H1 (cell line): ENCODE data around the gene ZBTB44. TPM values are rescaled to one million over a fixed set of nuclear protein-coding genes. Genes with fewer than 3 reads are reported as not detected.

Source experiments
- CTCF ChIA-PET: fragments of 300-600 bp; sonication (Branson Sonifier 250); formaldehyde crosslinking; loops from one replicate; lab custom pipeline; 2021; ENCODE audit not compliant: partially characterized antibody; lab: Charles Lee
- POLR2A ChIA-PET: fragments of 300-600 bp; sonication (Branson Sonifier 250); formaldehyde crosslinking; loops from one replicate; lab custom pipeline; 2021; ENCODE audit warnings: inconsistent platforms; ENCODE audit not compliant: partially characterized antibody; lab: Charles Lee
- DNase-seq, 2 experiments: peaks; one replicate each; pipeline versions ENCODE4 v3.0.0 to v3.0.0-alpha.2; 2010 to 2022; ENCODE audit warnings: low spot score in 2 of 2, low read depth in 1 of 2, mixed read lengths in 1 of 2
- FAIRE-seq: peaks from 2 replicates; lab custom pipeline; 2011; peaks lifted over from hg19 to GRCh38; lab: Jason Lieb, UNC
- H2AFZ ChIP-seq: 2 replicates; pipeline ENCODE4 v1.8.1; 2012; ENCODE audit warnings: low read length, inconsistent platforms
- H2AK5ac ChIP-seq: 2 replicates; pipeline ENCODE4 v1.6.1; 2013; ENCODE audit warnings: low read depth, low read length
- H2BK120ac ChIP-seq: replicated peaks from 2 replicates; pipeline ENCODE3; 2013; ENCODE audit warnings: low read depth, low read length, inconsistent platforms
- H2BK12ac ChIP-seq: 2 replicates; pipeline ENCODE4 v1.6.1; 2013; ENCODE audit warnings: low read depth, low read length
- H2BK15ac ChIP-seq: 2 replicates; pipeline ENCODE4 v1.6.1; 2013; ENCODE audit warnings: low read length
- H2BK20ac ChIP-seq: 2 replicates; pipeline ENCODE4 v1.6.1; 2013; ENCODE audit warnings: low read length
- H2BK5ac ChIP-seq: 2 replicates; pipeline ENCODE4 v1.6.1; 2013; ENCODE audit warnings: low read depth, low read length
- H3K14ac ChIP-seq: 2 replicates; pipeline ENCODE4 v1.6.1; 2013; ENCODE audit warnings: inconsistent platforms; ENCODE audit not compliant: insufficient read length
- H3K18ac ChIP-seq: 2 replicates; pipeline ENCODE4 v1.6.1; 2013; ENCODE audit warnings: low read length; ENCODE audit errors: extremely low read depth
- H3K23ac ChIP-seq: 2 replicates; pipeline ENCODE4 v1.6.1; 2013; ENCODE audit warnings: inconsistent platforms; ENCODE audit not compliant: insufficient read length
- H3K23me2 ChIP-seq: 2 replicates; pipeline ENCODE4 v1.6.1; 2013; ENCODE audit warnings: low read depth, low read length
- H3K27ac ChIP-seq: 2 replicates; pipeline ENCODE4 v1.6.1; 2011; ENCODE audit warnings: low read depth, low read length, inconsistent platforms
- H3K27me3 ChIP-seq, 4 experiments: replicated peaks in 1 of 4; 1 replicate in 1 of 4; 2 replicates in 3 of 4; pipeline versions ENCODE4 v1.6.1 to v1.8.1; 2011 to 2013; ENCODE audit warnings: low read length in 3 of 4, mild to moderate bottlenecking in 3 of 4, inconsistent platforms in 2 of 4, mixed read lengths in 2 of 4, moderate library complexity in 1 of 4; ENCODE audit not compliant: control insufficient read depth in 3 of 4, insufficient read depth in 3 of 4; ENCODE audit errors: extremely low read depth in 1 of 4
- H3K36me3 ChIP-seq, 4 experiments: 2 replicates each; pipeline versions ENCODE4 v1.6.1 to v1.8.1; 2011 to 2013; ENCODE audit warnings: mild to moderate bottlenecking in 4 of 4, low read length in 3 of 4, moderate library complexity in 2 of 4, control low read depth in 1 of 4, inconsistent platforms in 1 of 4; ENCODE audit not compliant: insufficient read depth in 4 of 4, control insufficient read depth in 2 of 4
- H3K4ac ChIP-seq: replicated peaks from 2 replicates; pipeline ENCODE3; 2013; ENCODE audit warnings: low read length, low read depth, mixed read lengths, inconsistent platforms; ENCODE audit not compliant: insufficient read length
- H3K4me1 ChIP-seq, 4 experiments: replicated peaks in 1 of 4; 1 replicate in 1 of 4; 2 replicates in 3 of 4; pipeline versions ENCODE4 v1.6.1 to v1.8.1; 2011 to 2013; ENCODE audit warnings: low read length in 3 of 4, inconsistent platforms in 2 of 4, mixed read lengths in 1 of 4; ENCODE audit not compliant: insufficient read depth in 4 of 4, control insufficient read depth in 3 of 4
- H3K4me2 ChIP-seq, 2 experiments: 2 replicates each; pipeline versions ENCODE4 v1.6.1 to v1.8.1; 2011 to 2013; ENCODE audit warnings: low read depth in 2 of 2, low read length in 2 of 2, control low read depth in 1 of 2, inconsistent platforms in 1 of 2, mild to moderate bottlenecking in 1 of 2; ENCODE audit not compliant: insufficient read depth in 1 of 2
- H3K4me3 ChIP-seq, 4 experiments: fragments of 200-600, 300-600 bp in 1 of 4; sonication (generic), shearing (Covaris generic), sonication (Bioruptor Twin) in 1 of 4; 2 replicates each; pipeline versions ENCODE4 v1.5.1 to v1.8.1; 2011 to 2016; ENCODE audit warnings: low read length in 4 of 4, low read depth in 3 of 4, control low read depth in 2 of 4, inconsistent platforms in 2 of 4, mild to moderate bottlenecking in 2 of 4, mixed read lengths in 1 of 4, moderate library complexity in 1 of 4; ENCODE audit not compliant: insufficient read depth in 2 of 4; ENCODE audit errors: extremely low read depth in 1 of 4
- H3K56ac ChIP-seq: replicated peaks from 2 replicates; pipeline ENCODE3; 2013; ENCODE audit warnings: low read depth, mild to moderate bottlenecking, mixed read lengths, low read length, inconsistent platforms; ENCODE audit not compliant: insufficient read length
- H3K79me1 ChIP-seq: 2 replicates; pipeline ENCODE4 v1.6.1; 2013; ENCODE audit warnings: low read depth, low read length, control low read depth
- H3K79me2 ChIP-seq, 2 experiments: 2 replicates each; pipeline versions ENCODE4 v1.6.1 to v1.8.1; 2012 to 2013; ENCODE audit warnings: low read length in 2 of 2, mild to moderate bottlenecking in 2 of 2, inconsistent platforms in 1 of 2; ENCODE audit not compliant: insufficient read depth in 2 of 2, control insufficient read depth in 1 of 2
- H3K9ac ChIP-seq, 4 experiments: replicated peaks in 1 of 4; 1 replicate in 1 of 4; 2 replicates in 3 of 4; pipeline versions ENCODE4 v1.6.1 to v1.8.1; 2011 to 2013; ENCODE audit warnings: low read depth in 3 of 4, low read length in 3 of 4, control low read depth in 2 of 4, mild to moderate bottlenecking in 2 of 4, moderate library complexity in 2 of 4, inconsistent platforms in 1 of 4; ENCODE audit errors: extremely low read depth in 1 of 4
- H3K9me3 ChIP-seq, 2 experiments: 2 replicates each; pipeline versions ENCODE4 v1.6.1 to v1.8.1; 2012 to 2013; ENCODE audit warnings: mild to moderate bottlenecking in 2 of 2, moderate library complexity in 2 of 2, control low read depth in 1 of 2, inconsistent platforms in 1 of 2, low read depth in 1 of 2, low read length in 1 of 2, mixed read lengths in 1 of 2; ENCODE audit not compliant: insufficient read depth in 2 of 2
- H4K20me1 ChIP-seq, 2 experiments: replicated peaks in 1 of 2; 2 replicates each; pipeline versions ENCODE3 to v1.8.1; 2011 to 2013; ENCODE audit warnings: inconsistent platforms in 2 of 2, low read length in 2 of 2, mild to moderate bottlenecking in 1 of 2; ENCODE audit not compliant: insufficient read depth in 2 of 2, control insufficient read depth in 1 of 2
- H4K5ac ChIP-seq: 2 replicates; pipeline ENCODE4 v1.6.1; 2013; ENCODE audit warnings: low read length, low read depth, mixed read lengths, inconsistent platforms; ENCODE audit not compliant: insufficient read length
- H4K8ac ChIP-seq: 2 replicates; pipeline ENCODE4 v1.8.0; 2013; ENCODE audit warnings: mild to moderate bottlenecking, moderate library complexity, low read length, inconsistent platforms; ENCODE audit not compliant: insufficient read depth; ENCODE audit errors: extremely low read depth
- H4K91ac ChIP-seq: replicated peaks from 2 replicates; pipeline ENCODE3; 2013; ENCODE audit warnings: low read length, mixed read lengths, inconsistent platforms; ENCODE audit not compliant: insufficient read length
- CTBP2 ChIP-seq: IDR thresholded peaks from 2 replicates; pipeline ENCODE4 v1.7.0; 2011; ENCODE audit warnings: borderline replicate concordance, mild to moderate bottlenecking, moderate library complexity, mixed read lengths, low read length; ENCODE audit not compliant: insufficient read depth, insufficient read length
- EP300 ChIP-seq, 2 experiments: IDR thresholded peaks; 1 replicate in 1 of 2; 2 replicates in 1 of 2; pipeline ENCODE4 v1.6.1; 2011 to 2012; ENCODE audit warnings: low read depth in 2 of 2, low read length in 2 of 2, mild to moderate bottlenecking in 2 of 2, borderline replicate concordance in 1 of 2, inconsistent platforms in 1 of 2, moderate library complexity in 1 of 2
- HDAC6 ChIP-seq: IDR thresholded peaks from one replicate; pipeline ENCODE4 v1.7.1; 2012; ENCODE audit warnings: low read depth, mild to moderate bottlenecking, inconsistent platforms, low read length, moderate library complexity
- JUND ChIP-seq: IDR thresholded peaks from 2 replicates; pipeline ENCODE4 v1.6.1; 2011; ENCODE audit warnings: mild to moderate bottlenecking, improper control_type of control experiment, low read length
- KDM5A ChIP-seq: fragments of 200-600 bp; IDR thresholded peaks from 2 replicates; pipeline ENCODE4 v1.7.1; 2012; ENCODE audit warnings: mild to moderate bottlenecking, low read length, inconsistent platforms, mixed read lengths
- NRF1 ChIP-seq: IDR thresholded peaks from 2 replicates; pipeline ENCODE4 v1.6.1; 2011; ENCODE audit warnings: mild to moderate bottlenecking, low read depth, low read length, improper control_type of control experiment
- RAD21 ChIP-seq, 2 experiments: IDR thresholded peaks in 1 of 2; conservative IDR thresholded peaks in 1 of 2; 2 replicates each; pipeline ENCODE4 v1.6.1; 2011; ENCODE audit warnings: low read depth in 2 of 2, low read length in 2 of 2, improper control_type of control experiment in 1 of 2, inconsistent platforms in 1 of 2, mild to moderate bottlenecking in 1 of 2, moderate library complexity in 1 of 2
- SIN3A ChIP-seq, 2 experiments: IDR thresholded peaks in 1 of 2; conservative IDR thresholded peaks in 1 of 2; 2 replicates each; pipeline ENCODE4 v1.6.1; 2011 to 2012; ENCODE audit warnings: low read length in 2 of 2, improper control_type of control experiment in 1 of 2, low read depth in 1 of 2, mild to moderate bottlenecking in 1 of 2
- SIX5 ChIP-seq: IDR thresholded peaks from 2 replicates; pipeline ENCODE4 v1.6.1; 2011; ENCODE audit warnings: mild to moderate bottlenecking, low read depth, low read length
- SP1 ChIP-seq: IDR thresholded peaks from 2 replicates; pipeline ENCODE4 v1.6.1; 2011; ENCODE audit warnings: low read depth, low read length
- SP2 ChIP-seq: IDR thresholded peaks from 2 replicates; pipeline ENCODE4 v1.6.1; 2012; ENCODE audit warnings: mild to moderate bottlenecking, low read length, inconsistent platforms
- SP4 ChIP-seq: IDR thresholded peaks from 2 replicates; pipeline ENCODE4 v1.6.1; 2012; ENCODE audit warnings: low read length, inconsistent platforms
- TAF1 ChIP-seq: IDR thresholded peaks from 2 replicates; pipeline ENCODE4 v1.6.1; 2011; ENCODE audit warnings: mild to moderate bottlenecking, low read depth, low read length
- WGBS, 2 experiments: shearing (Covaris generic) in 1 of 2; methylation state at CpG; one replicate each; pipeline versions ENCODE4 v1.1.6 to v1.1.7; 2013 to 2015; ENCODE audit warnings: low lambda C conversion rate in 2 of 2, mixed read lengths in 2 of 2, inconsistent platforms in 1 of 2, low coverage in 1 of 2, missing lambda C conversion rate in 1 of 2; ENCODE audit not compliant: insufficient replicate concordance in 2 of 2, insufficient coverage in 1 of 2, insufficient read length in 1 of 2; ENCODE audit errors: extremely low coverage in 1 of 2, missing lambda C conversion rate in 1 of 2; 5-methylcytosine and 5-hydroxymethylcytosine counted together
- polyA plus RNA-seq, 7 experiments: library from polyadenylated mRNA; depleted of rRNA in 3 of 7; stranded (reverse) in 5 of 7; unstranded in 2 of 7; fragments of >200 nt in 5 of 7; fragments of 200-250 nt in 2 of 7; gene quantifications; 1 replicate in 5 of 7; 2 replicates in 1 of 7; 4 replicates in 1 of 7; pipeline versions ENCODE4 v1.2.1 to v1.2.3, GENCODE V29; 2011 to 2013; ENCODE audit warnings: missing spikeins in 2 of 7, mixed read lengths in 2 of 7
- total RNA-seq: library from RNA; stranded (reverse); fragmentation: NEBNext Ultra II Directional; extraction: Animal tissue kit (Norgen Biotek cat#: 25700); gene quantifications from 2 replicates; pipeline ENCODE4 v1.2.1, GENCODE V29; 2021
- TF ChIP-seq, protein P1 (sequence below): IDR thresholded peaks from 2 replicates; pipeline ENCODE4 v1.6.1; 2012; ENCODE audit warnings: inconsistent platforms

The ZBTB44 gene
- total and polyA plus RNA-seq, 2 of the 8 experiments (the other 6 are each of a cell fraction or from before 2014, with no cell fraction given) = 37.2 to 158 TPM

DNA sequence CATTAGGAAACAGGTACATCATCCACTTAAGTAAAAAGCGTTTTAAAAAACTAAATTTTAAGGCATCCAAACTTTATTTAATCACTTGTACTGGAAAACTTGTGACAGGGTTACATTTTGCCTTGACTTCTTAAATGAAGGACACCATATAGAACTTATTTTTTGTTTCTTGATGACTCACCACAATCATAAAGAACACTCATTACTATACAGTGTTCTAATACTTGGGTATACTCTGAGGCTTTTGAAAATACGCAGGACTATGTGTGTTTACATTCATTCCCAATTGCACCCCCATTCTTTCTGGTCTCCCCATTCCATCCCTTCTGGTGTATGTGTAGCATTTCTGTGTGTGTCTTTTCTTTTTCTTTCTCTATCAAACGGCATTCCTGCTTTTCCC is 69.9 kb downstream of the ZBTB44 start:
- ChIA-PET POLR2A (no interaction called here), CTCF (interaction anchor here (1.3 kb wide), 1 partner anchor 126 kb away, joined by 3 read pairs; no protein-coding TSS in a partner anchor)
- no peak overlapping the region for H3K56ac ChIP-seq
- no peak overlapping the region for H3K4me3 ChIP-seq
- no peak overlapping the region for H3K23ac ChIP-seq
- no peak overlapping the region for H2BK120ac ChIP-seq
- no peaks in the 10 kb centered on the region for H3K27me3 ChIP-seq
- no peak overlapping the region for H3K9ac ChIP-seq
- H3K4ac ChIP-seq = no peak overlapping the region
- H3K9me3 ChIP-seq = no peaks in the 10 kb centered on the region
- H3K4me2 ChIP-seq = no peak overlapping the region
- no peak for FAIRE-seq
- no peak overlapping the region for H4K91ac ChIP-seq
- H4K20me1 ChIP-seq = peaks cover 1 to 4% of the 10 kb centered on the region in 2 experiments
- no peak for DNase-seq
- H2BK12ac ChIP-seq = no peak overlapping the region
- H2BK5ac ChIP-seq = no peak overlapping the region
- no peak overlapping the region for H2AK5ac ChIP-seq
- no peak overlapping the region for H3K14ac ChIP-seq
- H3K23me2 ChIP-seq = no peaks in the 10 kb centered on the region
- no peak overlapping the region for H4K8ac ChIP-seq
- no peak overlapping the region for H2BK15ac ChIP-seq
- no peak overlapping the region for H4K5ac ChIP-seq
- no peaks in the 10 kb centered on the region; a peak in 2 of 8 replicates for H3K36me3 ChIP-seq
- no peak overlapping the region for H3K27ac ChIP-seq
- WGBS, 2 experiments = 86% methylated on average over 3 of the region's 3 CpGs; no CpG with 5 or more reads in 1 of the 2 experiments
- no peak overlapping the region for H2BK20ac ChIP-seq
- H3K79me1 ChIP-seq = no peaks in the 10 kb centered on the region; the same call in 1 of the 2 replicates
- no peak overlapping the region for H2AFZ ChIP-seq
- H3K79me2 ChIP-seq = peaks cover 4 to 60% of the 10 kb centered on the region in 2 experiments; a peak in 3 of 4 replicates
- H3K4me1 ChIP-seq = peaks cover 0 to 3% (median under 1%) of the 10 kb centered on the region in 4 experiments; a peak in 3 of 7 replicates
- H3K18ac ChIP-seq = no peak overlapping the region
- TF ChIP-seq SP2 (no peak), TAF1 (no peak), RAD21 (IDR thresholded peaks at IDR 0.05 in 1 of 2, conservative IDR thresholded peaks at IDR 0.05 in 1 of 2; ENCODE audit: low read depth in 2 of 2, low read length in 2 of 2) (no peak), EP300 (IDR thresholded peaks at IDR 0.05; ENCODE audit: borderline replicate concordance in 1 of 2, low read depth in 2 of 2, low read length in 2 of 2) (no peak), HDAC6 (no peak), KDM5A (no peak), SP4 (no peak), SIX5 (no peak), CTBP2 (no peak), SP1 (no peak), JUND (no peak), SIN3A (conservative IDR thresholded peaks at IDR 0.05 in 1 of 2, IDR thresholded peaks at IDR 0.05 in 1 of 2; ENCODE audit: low read depth in 1 of 2, low read length in 2 of 2) (no peak), NRF1 (no peak)
- TF ChIP-seq, protein P1, sequence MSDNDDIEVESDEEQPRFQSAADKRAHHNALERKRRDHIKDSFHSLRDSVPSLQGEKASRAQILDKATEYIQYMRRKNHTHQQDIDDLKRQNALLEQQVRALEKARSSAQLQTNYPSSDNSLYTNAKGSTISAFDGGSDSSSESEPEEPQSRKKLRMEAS = no peak
